PFSK-1 (cell line): ENCODE measurements around the gene THSD4.

Experiments used
- FOXP2 ChIP-seq: optimal IDR thresholded peaks from 2 replicates; pipeline ENCODE3; 2011; ENCODE audit warnings: borderline replicate concordance, control low read depth, inconsistent platforms; ENCODE audit not compliant: insufficient read depth; ENCODE audit errors: extremely low read length, extremely low read depth
- POLR2AphosphoS5 ChIP-seq: IDR thresholded peaks from 2 replicates; pipeline ENCODE4 v1.6.1; 2012; ENCODE audit warnings: low read depth, mild to moderate bottlenecking, control low read depth, low read length, moderate library complexity
- REST ChIP-seq, 2 experiments: IDR thresholded peaks; 2 replicates each; pipeline versions ENCODE4 v1.6.1 to v1.8.0; 2011 to 2012; ENCODE audit warnings: low read depth in 2 of 2, low read length in 2 of 2, control low read depth in 1 of 2, inconsistent platforms in 1 of 2, mild to moderate bottlenecking in 1 of 2, moderate library complexity in 1 of 2; ENCODE audit not compliant: insufficient read depth in 1 of 2
- SIN3A ChIP-seq: IDR thresholded peaks from 2 replicates; pipeline ENCODE4 v1.6.1; 2012; ENCODE audit warnings: mild to moderate bottlenecking, low read length, moderate library complexity, borderline replicate concordance; ENCODE audit not compliant: insufficient read depth
- TAF1 ChIP-seq: IDR thresholded peaks from 2 replicates; pipeline ENCODE4 v1.6.1; 2012; ENCODE audit warnings: low read length, control low read depth, borderline replicate concordance; ENCODE audit not compliant: insufficient read depth

The THSD4 gene

GRCh38 chr15:71733122-71733521 is 617.9 kb downstream of the THSD4 start:
- TF ChIP-seq TAF1 (no peak), FOXP2 (no peak), POLR2AphosphoS5 (no peak), SIN3A (no peak), REST (IDR thresholded peaks at IDR 0.05; ENCODE audit: insufficient read depth in 1 of 2, low read depth in 2 of 2, low read length in 2 of 2) (no peak)

GRCh38 chr15:71734709-71735384 is 619.6 kb downstream of the THSD4 start:
- TF ChIP-seq FOXP2: no peak
- TF ChIP-seq SIN3A: no peak
- no peak for TF ChIP-seq POLR2AphosphoS5
- no peak for TF ChIP-seq TAF1
- no peak for TF ChIP-seq REST (IDR thresholded peaks at IDR 0.05; ENCODE audit: insufficient read depth in 1 of 2, low read depth in 2 of 2, low read length in 2 of 2)

GRCh38 chr15:71735385-71735757 is 620.1 kb downstream of the THSD4 start:
- TF ChIP-seq POLR2AphosphoS5 (no peak), TAF1 (no peak), REST (IDR thresholded peaks at IDR 0.05; ENCODE audit: insufficient read depth in 1 of 2, low read depth in 2 of 2, low read length in 2 of 2) (no peak), FOXP2 (no peak), SIN3A (no peak)

GRCh38 chr15:71736286-71736947 is 621.1 kb downstream of the THSD4 start:
- no peak for TF ChIP-seq SIN3A
- no peak for TF ChIP-seq TAF1
- no peak for TF ChIP-seq FOXP2
- no peak for TF ChIP-seq REST (IDR thresholded peaks at IDR 0.05; ENCODE audit: insufficient read depth in 1 of 2, low read depth in 2 of 2, low read length in 2 of 2)
- no peak for TF ChIP-seq POLR2AphosphoS5
